Keratinocyte (primary cell): Measurements from ENCODE around the gene DAB1.

Source experiments
- EZH2 ChIP-seq: IDR thresholded peaks from one replicate; pipeline ENCODE4 v1.6.1; 2012; ENCODE audit warnings: inconsistent platforms, mild to moderate bottlenecking, low read length, moderate library complexity
- TF ChIP-seq, protein P1 (sequence below), 3 experiments: IDR thresholded peaks in 1 of 3; conservative IDR thresholded peaks in 1 of 3; optimal IDR thresholded peaks in 1 of 3; 2 replicates in 2 of 3; 3 replicates in 1 of 3; pipeline versions ENCODE3 to v1.5.1; 2011; ENCODE audit warnings: low read length in 3 of 3, mild to moderate bottlenecking in 3 of 3, moderate library complexity in 2 of 3, control low read depth in 1 of 3, inconsistent platforms in 1 of 3; ENCODE audit not compliant: insufficient read depth in 2 of 3; ENCODE audit errors: extremely low read depth in 1 of 3

- TF ChIP-seq EZH2: no peak
- TF ChIP-seq, protein P1, sequence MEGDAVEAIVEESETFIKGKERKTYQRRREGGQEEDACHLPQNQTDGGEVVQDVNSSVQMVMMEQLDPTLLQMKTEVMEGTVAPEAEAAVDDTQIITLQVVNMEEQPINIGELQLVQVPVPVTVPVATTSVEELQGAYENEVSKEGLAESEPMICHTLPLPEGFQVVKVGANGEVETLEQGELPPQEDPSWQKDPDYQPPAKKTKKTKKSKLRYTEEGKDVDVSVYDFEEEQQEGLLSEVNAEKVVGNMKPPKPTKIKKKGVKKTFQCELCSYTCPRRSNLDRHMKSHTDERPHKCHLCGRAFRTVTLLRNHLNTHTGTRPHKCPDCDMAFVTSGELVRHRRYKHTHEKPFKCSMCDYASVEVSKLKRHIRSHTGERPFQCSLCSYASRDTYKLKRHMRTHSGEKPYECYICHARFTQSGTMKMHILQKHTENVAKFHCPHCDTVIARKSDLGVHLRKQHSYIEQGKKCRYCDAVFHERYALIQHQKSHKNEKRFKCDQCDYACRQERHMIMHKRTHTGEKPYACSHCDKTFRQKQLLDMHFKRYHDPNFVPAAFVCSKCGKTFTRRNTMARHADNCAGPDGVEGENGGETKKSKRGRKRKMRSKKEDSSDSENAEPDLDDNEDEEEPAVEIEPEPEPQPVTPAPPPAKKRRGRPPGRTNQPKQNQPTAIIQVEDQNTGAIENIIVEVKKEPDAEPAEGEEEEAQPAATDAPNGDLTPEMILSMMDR (optimal IDR thresholded peaks at IDR 0.05 in 1 of 3, IDR thresholded peaks at IDR 0.05 in 1 of 3, conservative IDR thresholded peaks at IDR 0.05 in 1 of 3; ENCODE audit: extremely low read depth in 1 of 3, insufficient read depth in 2 of 3, low read length in 3 of 3): no peak
These were observed 457.2 kb downstream of the DAB1 start for GRCh38 chr1:56966698-56966999.
